Esophagus squamous epithelium (tissue), 5 donors: ENCODE measurements around the gene CLIC1. TPM values are rescaled to one million over a fixed set of nuclear protein-coding genes. Genes with fewer than 3 reads are reported as not detected.

Experiments used
- DNase-seq: peaks from one replicate; lab custom pipeline; 2025; lab: John Stamatoyannopoulos, UW
- H3K27ac ChIP-seq, 4 donors: fragments of 200-600 bp; sonication (generic); one replicate each; pipeline ENCODE4 v1.5.1; 2016 to 2019; ENCODE audit warnings: mild to moderate bottlenecking in 1 of 4
- H3K27me3 ChIP-seq, 4 donors: fragments of 200-600 bp; sonication (generic); 1 replicate in 3 of 4; 2 replicates in 1 of 4; pipeline versions ENCODE4 v1.5.1 to v1.6.0; 2017 to 2021; ENCODE audit warnings: antibody characterized with exemption in 1 of 4
- H3K36me3 ChIP-seq, 3 donors: fragments of 200-600 bp; sonication (generic); one replicate each; pipeline ENCODE4 v1.5.1; 2016 to 2019
- H3K4me1 ChIP-seq, 3 donors: fragments of 200-600 bp; sonication (generic); one replicate each; pipeline ENCODE4 v1.5.1; 2017 to 2019
- H3K4me3 ChIP-seq, 4 donors: fragments of 200-600 bp; sonication (generic); 1 replicate in 3 of 4; 2 replicates in 1 of 4; pipeline ENCODE4 v1.5.1; 2016 to 2019; ENCODE audit warnings: mild to moderate bottlenecking in 2 of 4, moderate library complexity in 1 of 4
- H3K9me3 ChIP-seq, 3 donors: fragments of 200-600 bp; sonication (generic); one replicate each; pipeline ENCODE4 v1.5.1; 2016 to 2019
- POLR2A ChIP-seq, 4 donors: fragments of 450-650 bp; IDR thresholded peaks; one replicate each; pipeline ENCODE4 v1.6.1; 2017; ENCODE audit warnings: antibody characterized with exemption in 4 of 4, mild to moderate bottlenecking in 4 of 4, moderate library complexity in 3 of 4
- WGBS, 2 donors: methylation state at CpG; one replicate each; pipeline ENCODE4 v1.1.5; 2018; 5-methylcytosine and 5-hydroxymethylcytosine counted together
- intact Hi-C: fragments of 100-400 bp; cut with DNase I; formaldehyde crosslinking; loops from one replicate; pipeline ENCODE4 v1.15.0; 2022
- total RNA-seq, 4 donors: library from RNA; depleted of rRNA; stranded (reverse); fragments of >200 nt; gene quantifications; one replicate each; pipeline ENCODE4 v1.1.0, GENCODE V29; 2016
- TF ChIP-seq, protein P1 (sequence below), 6 experiments: fragments of 450-650 bp in 4 of 6; fragments of 200-600 bp in 2 of 6; sonication (generic) in 2 of 6; IDR thresholded peaks; one replicate each; pipeline ENCODE4 v1.5.1; 2016 to 2019; ENCODE audit warnings: antibody characterized with exemption in 6 of 6, mild to moderate bottlenecking in 4 of 6, moderate library complexity in 4 of 6
- donor health status: DM: yes; HTN: yes; CAD: no.

CLIC1 gene
- total RNA-seq, 4 donors from 2014 or later, result 289 to 440 (median 365) TPM

DNA sequence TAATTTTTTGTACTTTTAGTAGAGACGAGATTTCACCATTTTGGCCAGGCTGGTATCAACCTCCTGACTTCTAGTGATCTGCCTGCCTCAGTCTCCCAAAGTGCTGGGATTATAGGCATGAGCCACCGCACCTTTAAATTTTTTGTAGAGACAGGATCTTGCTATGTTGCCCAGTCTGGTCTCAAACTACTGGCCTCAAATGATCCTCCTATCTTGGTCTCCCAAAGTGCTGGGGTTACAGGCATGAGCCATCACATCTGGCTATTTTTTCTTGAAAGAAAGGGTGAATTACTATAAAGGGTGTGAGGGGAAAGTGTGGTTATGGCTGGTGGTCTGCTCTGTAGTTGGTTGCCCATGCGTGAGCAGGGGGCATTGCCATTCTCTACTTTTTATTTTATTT, 28.1 kb downstream of the CLIC1 start:
- WGBS, 2 donors, result 83 to 100% methylated on average over 3 of the region's 3 CpGs
- intact Hi-C loops, result no loop called here
- H3K4me3 ChIP-seq, result no peak overlapping the region

GRCh38 chr6:31707701-31708100, 28.6 kb downstream of the CLIC1 start:
- TF ChIP-seq, protein P1, sequence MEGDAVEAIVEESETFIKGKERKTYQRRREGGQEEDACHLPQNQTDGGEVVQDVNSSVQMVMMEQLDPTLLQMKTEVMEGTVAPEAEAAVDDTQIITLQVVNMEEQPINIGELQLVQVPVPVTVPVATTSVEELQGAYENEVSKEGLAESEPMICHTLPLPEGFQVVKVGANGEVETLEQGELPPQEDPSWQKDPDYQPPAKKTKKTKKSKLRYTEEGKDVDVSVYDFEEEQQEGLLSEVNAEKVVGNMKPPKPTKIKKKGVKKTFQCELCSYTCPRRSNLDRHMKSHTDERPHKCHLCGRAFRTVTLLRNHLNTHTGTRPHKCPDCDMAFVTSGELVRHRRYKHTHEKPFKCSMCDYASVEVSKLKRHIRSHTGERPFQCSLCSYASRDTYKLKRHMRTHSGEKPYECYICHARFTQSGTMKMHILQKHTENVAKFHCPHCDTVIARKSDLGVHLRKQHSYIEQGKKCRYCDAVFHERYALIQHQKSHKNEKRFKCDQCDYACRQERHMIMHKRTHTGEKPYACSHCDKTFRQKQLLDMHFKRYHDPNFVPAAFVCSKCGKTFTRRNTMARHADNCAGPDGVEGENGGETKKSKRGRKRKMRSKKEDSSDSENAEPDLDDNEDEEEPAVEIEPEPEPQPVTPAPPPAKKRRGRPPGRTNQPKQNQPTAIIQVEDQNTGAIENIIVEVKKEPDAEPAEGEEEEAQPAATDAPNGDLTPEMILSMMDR (IDR thresholded peaks at IDR 0.05), result no peak
- TF ChIP-seq POLR2A (IDR thresholded peaks at IDR 0.05), result no peak
- no peaks in the 10 kb centered on the region for H3K36me3 ChIP-seq
- DNase-seq, result no peak
- no peaks in the 10 kb centered on the region for H3K27me3 ChIP-seq
- intact Hi-C loops, result no loop called here
- 85% methylated on average over 4 of the region's 10 CpGs; no CpG with 5 or more reads in 1 of the 2 donors for WGBS, 2 donors
- H3K4me3 ChIP-seq, result no peak overlapping the region
- no peaks in the 10 kb centered on the region for H3K9me3 ChIP-seq
- H3K27ac ChIP-seq, result no peak overlapping the region
- H3K4me1 ChIP-seq, result peaks cover 6 to 31% (median 21%) of the 10 kb centered on the region in 3 donors

More for the DNA sequence above, 28.1 kb downstream of the CLIC1 start:
- no peaks in the 10 kb centered on the region for H3K9me3 ChIP-seq
- H3K4me1 ChIP-seq, result peaks cover 6 to 37% (median 27%) of the 10 kb centered on the region in 3 donors
- no peak overlapping the region for H3K27ac ChIP-seq
- no peaks in the 10 kb centered on the region for H3K27me3 ChIP-seq
- no peak for DNase-seq
- TF ChIP-seq, protein P1 (IDR thresholded peaks at IDR 0.05), result no peak
- no peak for TF ChIP-seq POLR2A (IDR thresholded peaks at IDR 0.05)
- H3K36me3 ChIP-seq, result no peaks in the 10 kb centered on the region

DNA sequence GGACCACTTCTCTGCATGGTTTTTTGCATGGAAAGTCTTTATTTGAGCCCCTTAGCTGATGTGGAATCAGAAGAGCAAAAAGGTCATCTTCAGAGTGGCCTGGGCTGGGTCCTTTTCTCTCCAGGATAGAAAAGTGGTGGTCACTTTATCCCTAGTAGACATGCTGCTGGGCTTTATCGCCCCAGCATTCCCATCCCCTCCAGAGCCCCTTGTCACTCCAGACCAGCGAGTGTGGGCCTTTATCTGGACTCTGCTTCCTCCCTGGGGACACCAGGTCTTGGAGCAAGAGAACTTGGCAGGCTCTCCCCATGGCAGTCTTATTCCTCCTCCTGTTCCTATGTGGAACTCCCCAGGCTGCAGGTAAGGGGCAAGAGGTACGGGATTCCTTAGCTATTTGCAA, 29.7 kb downstream of the CLIC1 start, which contains the start of gene LY6G6F:
LY6G6F (plus strand) TSS at position 268 of the 400 bp plus-strand sequence; CDS start at position 309, 41 bp downstream.
- Histone ChIP-seq H3K4me3 (no peak within 1 kb of the TSS), H3K9me3 (no peaks in the 10 kb centered on the region), H3K4me1 (peaks cover 13 to 30% (median 20%) of the 10 kb centered on the region in 3 donors), H3K36me3 (peaks cover 0 to under 1% (median 0%) of the 10 kb centered on the region in 3 donors), H3K27me3 (no peaks in the 10 kb centered on the region), H3K27ac (no peak within 1 kb of the TSS)
- intact Hi-C loops, result no loop called here
- DNase-seq, result no peak
- TF ChIP-seq POLR2A (IDR thresholded peaks at IDR 0.05), result no peak
- WGBS, 2 donors, result 63% methylated on average over 3 of the region's 3 CpGs; no CpG with 5 or more reads in 1 of the 2 donors

- 77 to 87% methylated on average over 5 of the region's 6 CpGs for WGBS, 2 donors
- no peak overlapping the region for H3K4me3 ChIP-seq
Measured at GRCh38 chr6:31705931-31706330, 30.4 kb downstream of the CLIC1 start.

GRCh38 chr6:31702819-31703716, 33.3 kb downstream of the CLIC1 start, which contains the start of gene ABHD16A:
ABHD16A (minus strand) TSS chr6:31703324; CDS start chr6:31703281, 43 bp downstream.
- 0 to 1% methylated on average over 24 to 42 of the region's 54 CpGs for WGBS, 2 donors
- DNase-seq, result peak; percentile 88
- Histone ChIP-seq H3K27me3 (no peaks in the 10 kb centered on the region), H3K36me3 (peaks cover 0 to 32% (median 4%) of the 10 kb centered on the region in 3 donors), H3K4me3 (peak within 1 kb of the TSS; percentile 64 to 96 (median 81)), H3K4me1 (peaks cover 14 to 43% (median 21%) of the 10 kb centered on the region in 3 donors), H3K9me3 (no peaks in the 10 kb centered on the region), H3K27ac (peak within 1 kb of the TSS; percentile 96 to 99 (median 99))
- intact Hi-C loops, result no loop called here
- TF ChIP-seq, protein P1 (IDR thresholded peaks at IDR 0.05), result peak in 4 of 6 experiments; percentile 25 to 42 (median 34)
- TF ChIP-seq POLR2A (IDR thresholded peaks at IDR 0.05), result peak in 3 of 4 donors; percentile 93 to 99 (median 98)

More at GRCh38 chr6:31705931-31706330, 30.4 kb downstream of the CLIC1 start:
- no peaks in the 10 kb centered on the region for H3K27me3 ChIP-seq
- DNase-seq, result no peak
- intact Hi-C loops, result no loop called here
- no peaks in the 10 kb centered on the region for H3K9me3 ChIP-seq
- TF ChIP-seq, protein P1 (IDR thresholded peaks at IDR 0.05), result no peak
- no peak overlapping the region for H3K27ac ChIP-seq
- peaks cover 0 to 4% (median 0%) of the 10 kb centered on the region in 3 donors for H3K36me3 ChIP-seq
- H3K4me1 ChIP-seq, result peaks cover 16 to 30% (median 20%) of the 10 kb centered on the region in 3 donors
